Common myeloid progenitor, CD34-positive (primary cell): ENCODE measurements around the gene SERPINB12.

Experiments used
- CTCF ChIA-PET: fragments of 350-600 bp; sonication (Branson Sonifier 250); formaldehyde crosslinking; loops from one replicate; lab custom pipeline; 2021; ENCODE audit warnings: antibody characterized with exemption; lab: Charles Lee
- POLR2A ChIA-PET: fragments of 350-600 bp; sonication (Branson Sonifier 250); formaldehyde crosslinking; loops from one replicate; lab custom pipeline; 2021; ENCODE audit warnings: antibody characterized with exemption; lab: Charles Lee
- DNase-seq, 3 donors: peaks; one replicate each; pipeline versions ENCODE4 v3.0.0 to v3.0.0-alpha.2; 2013
- H3K27ac ChIP-seq, 2 experiments: 1 replicate in 1 of 2; 2 replicates in 1 of 2; pipeline ENCODE4 v1.7.0; 2013; ENCODE audit warnings: inconsistent platforms in 2 of 2, low read length in 2 of 2, mild to moderate bottlenecking in 2 of 2, low read depth in 1 of 2, moderate library complexity in 1 of 2; ENCODE audit not compliant: severe bottlenecking in 2 of 2, insufficient read depth in 1 of 2, poor library complexity in 1 of 2
- H3K27me3 ChIP-seq, 5 experiments: replicated peaks in 2 of 5; 1 replicate in 3 of 5; 2 replicates in 2 of 5; pipeline versions ENCODE4 v1.6.1 to v1.7.0; 2013; ENCODE audit warnings: low read length in 4 of 5, mild to moderate bottlenecking in 2 of 5, moderate library complexity in 2 of 5, inconsistent platforms in 1 of 5; ENCODE audit not compliant: insufficient read depth in 5 of 5, control insufficient read depth in 4 of 5
- H3K36me3 ChIP-seq, 4 experiments: 1 replicate in 2 of 4; 2 replicates in 2 of 4; pipeline versions ENCODE4 v1.6.1 to v1.7.0; 2013; ENCODE audit warnings: low read length in 3 of 4, control low read depth in 1 of 4, mild to moderate bottlenecking in 1 of 4; ENCODE audit not compliant: control insufficient read depth in 4 of 4, insufficient read depth in 4 of 4
- H3K4me1 ChIP-seq, 4 experiments: 1 replicate in 3 of 4; 2 replicates in 1 of 4; pipeline versions ENCODE4 v1.6.1 to v1.7.1; 2013; ENCODE audit warnings: low read length in 3 of 4, mild to moderate bottlenecking in 3 of 4, control low read depth in 1 of 4, inconsistent platforms in 1 of 4, moderate library complexity in 1 of 4; ENCODE audit not compliant: control insufficient read depth in 4 of 4, insufficient read depth in 4 of 4; ENCODE audit errors: control extremely low read depth in 1 of 4
- H3K4me3 ChIP-seq, 7 experiments: 1 replicate in 4 of 7; 2 replicates in 3 of 7; pipeline versions ENCODE4 v1.5.1 to v1.7.0; 2013; ENCODE audit warnings: mild to moderate bottlenecking in 7 of 7, low read length in 6 of 7, moderate library complexity in 6 of 7, inconsistent platforms in 2 of 7, low read depth in 2 of 7, control low read depth in 1 of 7; ENCODE audit not compliant: insufficient read depth in 4 of 7, control insufficient read depth in 1 of 7; ENCODE audit errors: extremely low read depth in 1 of 7
- H3K9me3 ChIP-seq, 5 experiments: 1 replicate in 4 of 5; 2 replicates in 1 of 5; pipeline versions ENCODE4 v1.6.1 to v1.7.1; 2013; ENCODE audit warnings: low read length in 4 of 5, mild to moderate bottlenecking in 2 of 5, inconsistent platforms in 1 of 5, low read depth in 1 of 5, moderate library complexity in 1 of 5; ENCODE audit not compliant: control insufficient read depth in 4 of 5, insufficient read depth in 2 of 5; ENCODE audit errors: control extremely low read depth in 1 of 5
- WGBS: methylation state at CpG from one replicate; pipeline ENCODE4 v1.1.5; 2013; ENCODE audit not compliant: insufficient coverage; 5-methylcytosine and 5-hydroxymethylcytosine counted together

The SERPINB12 gene

DNA sequence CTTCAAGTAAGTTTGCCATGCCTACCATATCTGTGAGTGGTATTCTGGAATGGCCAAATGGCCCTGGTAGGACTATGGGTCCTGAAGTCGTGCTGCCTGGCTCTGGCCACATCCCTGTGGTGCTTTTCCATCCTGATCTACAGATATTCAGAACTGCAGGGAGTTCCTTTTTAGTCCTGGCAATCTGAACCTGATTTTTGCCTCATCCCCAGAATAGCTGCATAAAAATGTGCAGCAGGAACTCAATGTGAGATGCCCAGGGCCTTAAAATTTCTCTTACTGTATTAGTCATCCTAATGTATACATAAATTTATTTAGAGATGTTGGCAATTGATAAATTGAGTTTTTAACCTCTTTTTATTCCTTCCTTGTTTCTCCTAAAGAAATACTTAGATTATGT is 50.3 kb downstream of the SERPINB12 start:
- Histone ChIP-seq H3K36me3 (no peaks in the 10 kb centered on the region), H3K4me1 (peaks cover 0 to 9% (median 0%) of the 10 kb centered on the region in 4 experiments), H3K9me3 (no peaks in the 10 kb centered on the region), H3K4me3 (no peak overlapping the region), H3K27me3 (peaks cover 0 to 2% (median 0%) of the 10 kb centered on the region in 5 experiments), H3K27ac (no peak overlapping the region)
- POLR2A ChIA-PET, result no interaction called here
- CTCF ChIA-PET, result no interaction called here
- WGBS, result 88% methylated on average over 1 of the region's 1 CpG
- DNase-seq, result no peak

DNA sequence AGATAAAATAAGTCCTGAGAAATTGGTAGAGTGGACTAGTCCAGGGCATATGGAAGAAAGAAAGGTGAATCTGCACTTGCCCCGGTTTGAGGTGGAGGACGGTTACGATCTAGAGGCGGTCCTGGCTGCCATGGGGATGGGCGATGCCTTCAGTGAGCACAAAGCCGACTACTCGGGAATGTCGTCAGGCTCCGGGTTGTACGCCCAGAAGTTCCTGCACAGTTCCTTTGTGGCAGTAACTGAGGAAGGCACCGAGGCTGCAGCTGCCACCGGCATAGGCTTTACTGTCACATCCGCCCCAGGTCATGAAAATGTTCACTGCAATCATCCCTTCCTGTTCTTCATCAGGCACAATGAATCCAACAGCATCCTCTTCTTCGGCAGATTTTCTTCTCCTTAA is 54.8 kb downstream of the SERPINB12 start:
- no peaks in the 10 kb centered on the region for H3K4me1 ChIP-seq
- no peak for DNase-seq
- H3K27ac ChIP-seq, result no peak overlapping the region
- no peaks in the 10 kb centered on the region for H3K36me3 ChIP-seq
- ChIA-PET CTCF (interaction anchor here (1.0 kb wide), 1 partner anchor 10 kb away, joined by 3 read pairs; no protein-coding TSS in a partner anchor), POLR2A (no interaction called here)
- H3K9me3 ChIP-seq, result no peaks in the 10 kb centered on the region
- WGBS, result 83% methylated on average over 14 of the region's 14 CpGs
- H3K4me3 ChIP-seq, result no peak overlapping the region
- H3K27me3 ChIP-seq, result peaks cover 0 to 2% (median 0%) of the 10 kb centered on the region in 5 experiments

GRCh38 chr18:63603355-63603754 is 61.2 kb downstream of the SERPINB12 start:
- Histone ChIP-seq H3K36me3 (no peaks in the 10 kb centered on the region), H3K4me3 (no peak overlapping the region), H3K27ac (no peak overlapping the region), H3K4me1 (no peaks in the 10 kb centered on the region), H3K27me3 (peaks cover 0 to 1% (median 0%) of the 10 kb centered on the region in 5 experiments), H3K9me3 (no peaks in the 10 kb centered on the region)
- no peak for DNase-seq
- no CpG with 5 or more reads among the region's 1 CpG for whole genome bisulfite sequencing
- POLR2A ChIA-PET, result no interaction called here
- CTCF ChIA-PET, result no interaction called here

DNA sequence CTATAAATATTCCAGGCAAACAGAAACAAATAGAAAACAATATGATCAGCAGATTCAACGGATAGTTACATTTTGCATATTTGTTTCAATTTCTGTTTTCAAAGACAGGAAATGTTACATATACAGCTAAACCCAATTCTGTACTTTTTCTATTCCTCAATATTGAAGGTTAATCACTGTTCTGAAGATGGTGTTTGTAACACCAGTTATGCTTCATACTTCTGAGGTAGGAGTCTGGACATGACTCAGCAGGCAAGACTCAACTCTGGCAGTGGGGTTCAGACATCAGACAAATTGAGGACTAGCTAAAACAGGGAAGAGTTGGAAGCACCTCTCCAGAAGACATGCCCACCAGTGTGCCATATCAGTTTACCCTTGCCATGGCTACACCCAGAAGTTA is 61.6 kb downstream of the SERPINB12 start:
- H3K36me3 ChIP-seq, result no peaks in the 10 kb centered on the region
- no CpG with 5 or more reads among the region's 1 CpG for WGBS
- ChIA-PET CTCF (no interaction called here), POLR2A (no interaction called here)
- no peaks in the 10 kb centered on the region for H3K4me1 ChIP-seq
- no peak for DNase-seq
- H3K4me3 ChIP-seq, result no peak overlapping the region
- peaks cover 0 to 1% (median 0%) of the 10 kb centered on the region in 5 experiments for H3K27me3 ChIP-seq
- no peak overlapping the region for H3K27ac ChIP-seq
- H3K9me3 ChIP-seq, result no peaks in the 10 kb centered on the region

DNA sequence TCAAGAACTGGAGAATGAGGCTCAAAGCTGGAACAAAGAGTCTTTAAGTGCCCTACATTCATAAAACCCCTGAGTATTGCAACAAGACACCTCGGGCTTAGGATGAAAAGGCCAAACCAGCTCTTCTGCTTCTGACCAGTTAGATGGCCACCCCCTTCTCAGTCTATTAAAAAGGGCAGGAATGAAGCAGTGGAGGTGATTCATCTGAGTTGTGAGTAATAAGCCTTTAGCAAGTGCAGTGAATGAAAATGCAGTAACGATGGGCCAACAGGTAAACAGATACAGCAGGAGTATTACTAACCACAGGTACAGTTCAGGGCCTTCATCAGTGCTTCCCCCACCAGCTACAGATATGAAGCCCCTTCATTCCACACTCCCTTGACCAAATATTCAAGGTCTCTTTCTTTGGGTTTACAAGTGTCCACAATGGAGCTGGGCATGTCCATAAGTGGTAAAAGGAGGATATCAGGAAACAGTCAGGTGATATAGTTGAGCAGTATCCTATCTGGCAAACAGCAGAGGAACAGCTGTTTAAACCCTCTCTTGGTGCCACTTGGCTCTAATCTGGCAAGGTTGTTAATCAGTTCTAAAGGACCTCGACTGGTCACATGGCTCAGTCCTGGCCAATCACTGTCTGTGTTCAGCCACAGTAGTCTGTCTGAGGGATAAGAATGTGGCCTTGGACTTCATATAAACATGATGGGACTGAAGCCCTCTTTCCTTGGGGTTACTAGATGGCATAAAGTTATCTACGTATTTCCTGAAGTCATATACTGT is 62.8 kb downstream of the SERPINB12 start:
- Histone ChIP-seq H3K9me3 (no peaks in the 10 kb centered on the region), H3K36me3 (no peaks in the 10 kb centered on the region), H3K4me3 (no peak overlapping the region), H3K27ac (no peak overlapping the region), H3K27me3 (peaks cover 0 to 1% (median 0%) of the 10 kb centered on the region in 5 experiments), H3K4me1 (no peaks in the 10 kb centered on the region)
- ChIA-PET POLR2A (no interaction called here), CTCF (interaction anchor here (1.3 kb wide), 1 partner anchor 14 kb away, joined by 3 read pairs; no protein-coding TSS in a partner anchor)
- DNase-seq, result no peak
- WGBS, result 89% methylated on average over 3 of the region's 4 CpGs

- H3K27me3 ChIP-seq, result peaks cover 0 to 1% (median 0%) of the 10 kb centered on the region in 5 experiments
- no peak for DNase-seq
- H3K36me3 ChIP-seq, result no peaks in the 10 kb centered on the region
- no peak overlapping the region for H3K27ac ChIP-seq
- no CpG with 5 or more reads among the region's 3 CpGs for WGBS
- no peaks in the 10 kb centered on the region for H3K9me3 ChIP-seq
- H3K4me3 ChIP-seq, result no peak overlapping the region
- ChIA-PET POLR2A (no interaction called here), CTCF (interaction anchor here (1.2 kb wide), 1 partner anchor 10 kb away, joined by 3 read pairs; no protein-coding TSS in a partner anchor)
- no peaks in the 10 kb centered on the region for H3K4me1 ChIP-seq
Observed at GRCh38 chr18:63606526-63606925, 64.4 kb downstream of the SERPINB12 start.

- CTCF ChIA-PET, result no interaction called here
- no peaks in the 10 kb centered on the region for H3K36me3 ChIP-seq
- H3K4me3 ChIP-seq, result no peak overlapping the region
- 100% methylated on average over 4 of the region's 4 CpGs for WGBS
- H3K27me3 ChIP-seq, result no peaks in the 10 kb centered on the region
- no peak for DNase-seq
- no peak overlapping the region for H3K27ac ChIP-seq
- H3K4me1 ChIP-seq, result no peaks in the 10 kb centered on the region
- no peaks in the 10 kb centered on the region for H3K9me3 ChIP-seq
- POLR2A ChIA-PET, result no interaction called here
Observed at GRCh38 chr18:63613420-63613819, 71.3 kb downstream of the SERPINB12 start.
